Upper lobe of right lung (tissue), 1 donor: ENCODE measurements around the gene IZUMO1R. TPM values are rescaled to one million over a fixed set of nuclear protein-coding genes. Genes with fewer than 3 reads are reported as not detected.
A peak's percentile ranks its signal among the peaks of the same experiment; 100 is the strongest.

Experiments
- ATAC-seq: fragments of 200-7000 bp; cut with Tn5 transposase; one replicate; pipeline ENCODE4 v1.9.1; 2020; ENCODE audit warnings: mild to moderate bottlenecking, moderate library complexity
- DNase-seq: peaks from one replicate; pipeline ENCODE4 v3.0.0-alpha.2; 2020
- H3K27ac ChIP-seq: fragments of 200-600 bp; one replicate; pipeline ENCODE4 v1.8.0; 2022
- H3K27me3 ChIP-seq: fragments of 200-600 bp; one replicate; pipeline ENCODE4 v1.8.0; 2022; ENCODE audit warnings: mild to moderate bottlenecking
- H3K36me3 ChIP-seq: fragments of 200-600 bp; one replicate; pipeline ENCODE4 v1.8.0; 2022
- H3K4me1 ChIP-seq: fragments of 200-600 bp; one replicate; pipeline ENCODE4 v1.8.0; 2022
- H3K4me3 ChIP-seq: fragments of 200-600 bp; one replicate; pipeline ENCODE4 v1.8.0; 2022; ENCODE audit warnings: mild to moderate bottlenecking
- H3K9me3 ChIP-seq: fragments of 200-600 bp; one replicate; pipeline ENCODE4 v1.8.0; 2022
- intact Hi-C: fragments of 100-400 bp; cut with DNase I; formaldehyde crosslinking; loops from one replicate; pipeline ENCODE4 v1.11.0; 2022
- total RNA-seq: library from RNA; stranded (reverse); fragmentation: NEBNext Ultra II Directional; extraction: Animal tissue kit (Norgen Biotek cat#: 25700); gene quantifications from one replicate; pipeline ENCODE4 v1.2.1, GENCODE V29; 2021
- TF ChIP-seq, protein P1 (sequence below): fragments of 200-600 bp; IDR thresholded peaks from one replicate; pipeline ENCODE4 v1.8.0; 2022; ENCODE audit warnings: antibody characterized with exemption
- donor health status: DM: no; HTN: yes; CAD: no; lungs with severe emphysema.

Gene IZUMO1R
- total RNA-seq, 1 donor from 2014 or later = not detected

DNA sequence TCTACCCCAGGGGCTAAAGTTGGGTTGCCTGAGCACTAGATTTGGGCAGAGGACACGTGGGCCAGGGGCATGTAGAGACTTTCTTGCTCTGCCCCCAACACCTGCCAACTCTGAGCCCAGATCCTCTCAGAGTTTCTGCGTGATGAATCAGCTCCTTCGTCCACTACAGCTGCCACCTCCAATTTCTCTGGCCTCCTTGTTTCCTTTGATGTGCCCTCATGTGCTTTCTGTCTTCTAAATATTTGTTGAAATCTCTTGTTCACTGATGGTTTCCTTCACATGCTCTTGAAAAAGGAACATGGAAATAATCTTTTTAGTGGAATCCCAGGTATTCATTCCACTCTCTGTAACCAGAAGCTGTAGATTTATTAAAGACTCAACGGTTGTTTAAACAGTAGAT is 8.0 kb downstream of the IZUMO1R start:
- Histone ChIP-seq H3K27me3 (no peaks in the 10 kb centered on the region), H3K4me1 (no peaks in the 10 kb centered on the region), H3K4me3 (no peak overlapping the region), H3K27ac (no peak overlapping the region), H3K9me3 (no peaks in the 10 kb centered on the region), H3K36me3 (no peaks in the 10 kb centered on the region)
- no peak for ATAC-seq
- intact Hi-C loops = no loop called here
- TF ChIP-seq, protein P1, sequence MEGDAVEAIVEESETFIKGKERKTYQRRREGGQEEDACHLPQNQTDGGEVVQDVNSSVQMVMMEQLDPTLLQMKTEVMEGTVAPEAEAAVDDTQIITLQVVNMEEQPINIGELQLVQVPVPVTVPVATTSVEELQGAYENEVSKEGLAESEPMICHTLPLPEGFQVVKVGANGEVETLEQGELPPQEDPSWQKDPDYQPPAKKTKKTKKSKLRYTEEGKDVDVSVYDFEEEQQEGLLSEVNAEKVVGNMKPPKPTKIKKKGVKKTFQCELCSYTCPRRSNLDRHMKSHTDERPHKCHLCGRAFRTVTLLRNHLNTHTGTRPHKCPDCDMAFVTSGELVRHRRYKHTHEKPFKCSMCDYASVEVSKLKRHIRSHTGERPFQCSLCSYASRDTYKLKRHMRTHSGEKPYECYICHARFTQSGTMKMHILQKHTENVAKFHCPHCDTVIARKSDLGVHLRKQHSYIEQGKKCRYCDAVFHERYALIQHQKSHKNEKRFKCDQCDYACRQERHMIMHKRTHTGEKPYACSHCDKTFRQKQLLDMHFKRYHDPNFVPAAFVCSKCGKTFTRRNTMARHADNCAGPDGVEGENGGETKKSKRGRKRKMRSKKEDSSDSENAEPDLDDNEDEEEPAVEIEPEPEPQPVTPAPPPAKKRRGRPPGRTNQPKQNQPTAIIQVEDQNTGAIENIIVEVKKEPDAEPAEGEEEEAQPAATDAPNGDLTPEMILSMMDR = no peak
- DNase-seq = no peak

DNA sequence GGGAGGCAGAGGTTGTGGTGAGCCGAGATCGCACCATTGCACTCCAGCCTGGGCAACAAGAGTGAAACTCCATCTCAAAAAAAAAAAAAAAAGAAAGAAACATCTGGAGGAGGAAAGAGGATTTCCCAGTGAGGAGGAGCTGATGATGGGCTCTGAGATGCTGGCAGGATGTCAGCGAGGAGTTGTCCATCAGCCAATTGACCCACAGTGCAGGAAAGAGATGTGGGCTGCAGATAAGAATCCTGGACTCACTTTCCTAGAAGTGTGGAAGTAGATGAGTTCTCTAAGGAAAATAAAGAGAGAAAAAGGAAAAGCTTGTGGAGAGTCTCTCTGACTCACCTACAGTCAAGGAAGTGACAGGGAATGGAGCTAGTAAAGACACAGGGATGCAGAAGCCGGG is 9.7 kb downstream of the IZUMO1R start:
- H3K4me1 ChIP-seq = no peaks in the 10 kb centered on the region
- intact Hi-C loops = no loop called here
- H3K36me3 ChIP-seq = no peaks in the 10 kb centered on the region
- no peak for ATAC-seq
- DNase-seq = no peak
- H3K27me3 ChIP-seq = no peaks in the 10 kb centered on the region
- no peaks in the 10 kb centered on the region for H3K9me3 ChIP-seq
- H3K4me3 ChIP-seq = no peak overlapping the region
- H3K27ac ChIP-seq = no peak overlapping the region
- TF ChIP-seq, protein P1 = no peak

DNA sequence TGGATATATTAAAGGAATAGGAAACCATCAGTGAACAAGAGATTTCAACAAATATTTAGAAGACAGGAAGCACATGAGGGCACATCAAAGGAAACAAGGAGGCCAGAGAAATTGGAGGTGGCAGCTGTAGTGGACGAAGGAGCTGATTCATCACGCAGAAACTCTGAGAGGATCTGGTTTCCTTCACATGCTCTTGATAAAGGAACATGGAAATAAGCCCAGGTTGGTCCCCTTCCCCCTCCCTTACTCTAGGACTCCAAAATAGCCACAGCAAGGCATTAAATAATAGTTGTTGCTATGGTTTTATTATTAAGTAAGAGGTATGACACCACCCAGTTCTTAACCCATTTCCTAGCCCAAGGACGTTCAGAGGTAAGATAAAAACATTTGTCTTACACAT is 11.3 kb downstream of the IZUMO1R start:
- Histone ChIP-seq H3K27me3 (no peaks in the 10 kb centered on the region), H3K36me3 (no peaks in the 10 kb centered on the region), H3K4me3 (no peak overlapping the region), H3K4me1 (no peaks in the 10 kb centered on the region), H3K9me3 (no peaks in the 10 kb centered on the region), H3K27ac (no peak overlapping the region)
- intact Hi-C loops = no loop called here
- DNase-seq (no peak), ATAC-seq (no peak)
- TF ChIP-seq, protein P1 = no peak

GRCh38 chr11:94322501-94322900 is 18.1 kb downstream of the IZUMO1R start:
- H3K4me1 ChIP-seq = no peaks in the 10 kb centered on the region
- DNase-seq (no peak), ATAC-seq (no peak)
- no peaks in the 10 kb centered on the region for H3K27me3 ChIP-seq
- H3K4me3 ChIP-seq = no peak overlapping the region
- H3K36me3 ChIP-seq = no peaks in the 10 kb centered on the region
- TF ChIP-seq, protein P1 = no peak
- intact Hi-C loops = no loop called here
- H3K27ac ChIP-seq = no peak overlapping the region
- no peaks in the 10 kb centered on the region for H3K9me3 ChIP-seq

- TF ChIP-seq, protein P1 = peak; percentile 37
- peak; percentile 69 for DNase-seq
- Histone ChIP-seq H3K27ac (no peak overlapping the region), H3K4me1 (no peaks in the 10 kb centered on the region), H3K36me3 (no peaks in the 10 kb centered on the region), H3K27me3 (no peaks in the 10 kb centered on the region), H3K4me3 (no peak overlapping the region), H3K9me3 (no peaks in the 10 kb centered on the region)
- intact Hi-C loops = no loop called here
- peak; percentile 83 for ATAC-seq
Measured at GRCh38 chr11:94325681-94326080, 21.3 kb downstream of the IZUMO1R start.

- DNase-seq = no peak
- peak; percentile 59 for ATAC-seq
- Histone ChIP-seq H3K9me3 (no peaks in the 10 kb centered on the region), H3K4me1 (no peaks in the 10 kb centered on the region), H3K27ac (no peak overlapping the region), H3K36me3 (no peaks in the 10 kb centered on the region), H3K27me3 (no peaks in the 10 kb centered on the region), H3K4me3 (no peak overlapping the region)
- TF ChIP-seq, protein P1 = no peak
- intact Hi-C loops = no loop called here
Measured at GRCh38 chr11:94326947-94327346, 22.6 kb downstream of the IZUMO1R start.
